AG04449 (cell line): Measurements from ENCODE around the gene TMEM9.

Source experiments
- CTCF ChIA-PET: fragments of 350-600 bp; formaldehyde crosslinking; extraction: SDS; loops from one replicate; lab custom pipeline; 2021; ENCODE audit warnings: antibody characterized with exemption; lab: Yijun Ruan, JAX
- POLR2A ChIA-PET: fragments of 400-600, 350-600 bp; formaldehyde crosslinking; extraction: SDS; loops from one replicate; lab custom pipeline; 2020; ENCODE audit warnings: antibody characterized with exemption, inconsistent platforms; lab: Yijun Ruan, JAX
- DNase-seq: peaks from one replicate; pipeline ENCODE4 v3.0.0-alpha.2; 2010; ENCODE audit warnings: low read depth, low spot score
- H3K4me3 ChIP-seq: 2 replicates; pipeline ENCODE4 v1.5.1; 2011; ENCODE audit warnings: low read depth, mild to moderate bottlenecking, control low read depth, low read length
- CTCF ChIP-seq: IDR thresholded peaks from one replicate; pipeline ENCODE4 v1.5.1; 2011; ENCODE audit warnings: mild to moderate bottlenecking, moderate library complexity, low read length, control low read depth, inconsistent platforms; ENCODE audit not compliant: insufficient read depth; ENCODE audit errors: missing control alignments

TMEM9 gene

DNA sequence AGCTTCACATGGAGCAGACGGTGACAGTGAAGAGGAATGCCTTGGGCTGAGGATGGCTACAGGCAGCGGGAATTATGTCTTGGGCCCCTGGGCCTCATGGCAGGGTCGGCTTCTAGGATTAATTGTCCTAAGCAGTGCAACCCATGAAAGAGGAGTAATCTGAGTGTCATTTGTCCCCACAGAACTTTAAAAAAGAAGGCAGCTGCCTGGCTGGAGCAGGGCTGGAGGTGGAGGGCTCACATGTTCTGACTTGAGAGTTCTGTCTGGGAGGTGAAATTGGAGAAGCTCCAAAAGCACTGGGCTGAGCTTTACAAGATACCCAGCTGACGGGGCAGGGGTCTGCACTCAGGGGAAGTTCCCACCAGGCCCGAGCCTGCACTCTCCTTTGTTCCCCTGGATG lies 64.7 kb downstream of the TMEM9 start:
- ChIA-PET CTCF (interaction anchor here (1.2 to 3.8 kb wide), 2 partner anchors 25 to 272 kb away, joined by 3 to 18 read pairs; no protein-coding TSS in a partner anchor), POLR2A (no interaction called here)
- no peak overlapping the region for H3K4me3 ChIP-seq
- no peak for TF ChIP-seq CTCF
- DNase-seq: no peak

DNA sequence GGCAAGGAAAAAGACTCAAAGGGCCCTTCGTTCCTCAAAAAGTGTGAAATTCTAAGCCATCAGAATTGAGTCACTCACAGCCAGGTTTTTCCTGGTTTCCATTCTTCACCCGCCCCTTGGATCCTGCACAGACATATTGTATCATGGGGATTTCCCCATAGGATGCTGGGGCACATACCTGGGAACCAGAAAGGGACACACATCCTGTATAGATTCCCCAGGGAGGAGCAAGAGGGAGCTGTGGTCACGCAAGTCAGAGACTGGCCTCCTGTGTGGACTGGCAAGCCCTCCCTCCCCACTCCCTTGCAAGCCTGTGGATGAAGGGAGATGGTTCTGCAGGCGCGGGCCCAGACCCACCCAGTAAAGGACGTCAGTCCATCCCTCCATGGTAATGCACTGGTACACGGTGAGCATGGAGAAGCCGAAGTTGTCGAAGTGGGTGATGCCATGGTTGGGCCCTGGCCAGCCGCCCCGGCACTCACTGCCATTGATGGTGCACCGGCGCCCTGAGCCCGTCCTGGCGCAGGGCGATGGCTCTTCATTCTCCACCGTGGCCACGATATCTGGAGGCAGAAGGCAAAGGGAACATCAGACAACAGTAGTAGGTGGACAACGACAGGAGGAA lies 65.3 kb downstream of the TMEM9 start:
- ChIA-PET POLR2A (no interaction called here), CTCF (interaction anchor here (0.8 to 3.8 kb wide), 3 partner anchors 25 to 273 kb away, joined by 3 to 18 read pairs (median 3); no protein-coding TSS in a partner anchor)
- no peak for TF ChIP-seq CTCF
- H3K4me3 ChIP-seq: no peak overlapping the region
- DNase-seq: no peak

- POLR2A ChIA-PET: no interaction called here
- CTCF ChIA-PET: interaction anchor here (0.8 to 3.8 kb wide), 2 partner anchors 26 to 115 kb away, joined by 3 to 18 read pairs; no protein-coding TSS in a partner anchor
- no peak for TF ChIP-seq CTCF
- no peak overlapping the region for H3K4me3 ChIP-seq
- DNase-seq: no peak
Observed at GRCh38 chr1:201088395-201088794, 65.9 kb downstream of the TMEM9 start.

DNA sequence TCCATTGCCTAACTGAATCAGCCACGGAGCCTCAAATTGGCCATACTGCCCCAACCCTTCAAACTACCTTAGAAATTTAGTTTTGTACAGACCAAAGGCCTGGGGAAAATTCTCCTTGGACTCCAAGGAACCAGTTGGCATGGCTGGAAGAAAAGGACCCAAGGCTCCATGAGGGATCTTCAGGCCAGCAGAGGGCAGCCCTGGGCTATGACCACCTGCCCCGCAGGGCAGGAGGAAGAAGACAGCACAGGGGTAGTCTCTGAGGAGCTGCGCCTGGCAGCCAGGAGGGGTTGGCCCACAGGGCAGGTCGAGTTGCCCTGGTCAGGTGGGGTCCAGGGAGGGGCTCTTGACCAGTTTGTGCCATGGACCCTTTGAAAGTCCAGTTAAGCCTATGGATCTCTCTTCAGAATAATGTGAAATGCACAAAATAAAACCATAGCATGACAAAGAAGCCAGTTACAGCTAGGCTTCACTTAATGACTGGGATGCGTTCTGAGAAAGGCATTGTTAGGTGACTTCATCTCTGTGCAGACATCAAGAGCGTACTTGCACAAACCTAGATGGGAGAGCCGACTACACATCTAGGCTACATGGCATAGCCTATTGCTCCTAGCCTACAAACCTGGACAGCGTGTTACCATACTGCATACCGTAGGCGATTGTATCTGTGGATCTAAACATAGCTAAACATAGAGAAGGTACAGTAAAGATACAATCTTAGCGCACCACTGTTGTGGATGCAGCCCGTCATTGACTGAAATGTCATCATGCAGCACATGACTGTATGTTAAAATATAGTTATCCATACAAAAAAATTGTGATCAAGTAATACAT lies 68.2 kb downstream of the TMEM9 start:
- no peak for DNase-seq
- POLR2A ChIA-PET: no interaction called here
- peak; percentile 76 for TF ChIP-seq CTCF
- CTCF ChIA-PET: interaction anchor here (0.6 to 8.7 kb wide), 30 partner anchors 8 to 527 kb away, joined by 3 to 102 read pairs (median 6); partner anchors contain the start of genes ASCL5 and CACNA1S
- no peak overlapping the region for H3K4me3 ChIP-seq
